DMS53 treated with DMSO at 0.1 percent for 48 hours (cell line): ENCODE results near the gene VPS33B.

Source experiments
- DNase-seq: peaks from one replicate; lab custom pipeline; 2025; ENCODE audit not compliant: unreplicated experiment; lab: John Stamatoyannopoulos, UW

The VPS33B gene

GRCh38 chr15:90986790-90987507 is 35.4 kb downstream of the VPS33B start:
- DNase-seq, result no peak

- DNase-seq, result no peak
These were observed 40.3 kb downstream of the VPS33B start for GRCh38 chr15:90982135-90982534.

DNA sequence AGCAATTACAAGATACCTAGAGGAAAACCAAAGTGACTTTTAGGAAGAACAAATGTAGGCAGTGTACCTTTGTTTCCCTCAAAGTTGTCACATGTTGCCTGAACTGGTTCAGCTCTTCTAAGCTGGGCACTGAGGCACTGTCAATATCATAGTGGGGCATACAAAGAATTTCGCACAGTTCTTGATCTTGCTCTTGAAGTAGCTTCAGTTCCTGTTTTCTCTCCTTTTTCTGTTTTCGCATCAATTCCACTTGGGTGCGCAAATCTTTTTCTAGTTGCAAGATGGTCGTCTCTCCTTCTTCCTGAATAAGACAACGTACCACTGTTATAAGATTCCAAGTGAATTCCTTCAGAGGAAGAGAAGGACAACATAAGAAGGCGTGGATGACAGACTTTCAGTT is 40.7 kb downstream of the VPS33B start:
- DNase-seq, result no peak

GRCh38 chr15:90979582-90979981 is 42.8 kb downstream of the VPS33B start:
- peak; percentile 2 for DNase-seq

DNA sequence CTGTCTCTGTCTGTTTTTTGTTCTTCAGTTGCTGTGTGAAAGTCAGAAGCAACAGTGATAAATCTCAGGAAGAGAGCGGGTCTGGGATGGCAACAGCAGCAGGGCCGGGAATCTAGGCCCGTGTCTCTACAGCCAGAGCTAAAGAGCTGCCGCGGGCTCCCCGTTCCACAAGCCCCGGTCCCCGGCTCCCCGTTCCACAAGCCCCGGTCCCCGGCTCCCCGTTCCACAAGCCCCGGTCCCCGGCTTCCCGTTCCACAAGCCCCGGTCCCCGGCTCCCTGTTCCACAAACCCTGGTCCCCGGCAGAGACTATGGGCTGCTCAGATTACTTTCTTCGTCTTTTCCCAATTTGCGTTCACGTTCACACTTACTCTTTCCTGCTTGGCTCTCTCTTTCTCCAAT is 48.2 kb downstream of the VPS33B start:
- DNase-seq, result no peak

DNA sequence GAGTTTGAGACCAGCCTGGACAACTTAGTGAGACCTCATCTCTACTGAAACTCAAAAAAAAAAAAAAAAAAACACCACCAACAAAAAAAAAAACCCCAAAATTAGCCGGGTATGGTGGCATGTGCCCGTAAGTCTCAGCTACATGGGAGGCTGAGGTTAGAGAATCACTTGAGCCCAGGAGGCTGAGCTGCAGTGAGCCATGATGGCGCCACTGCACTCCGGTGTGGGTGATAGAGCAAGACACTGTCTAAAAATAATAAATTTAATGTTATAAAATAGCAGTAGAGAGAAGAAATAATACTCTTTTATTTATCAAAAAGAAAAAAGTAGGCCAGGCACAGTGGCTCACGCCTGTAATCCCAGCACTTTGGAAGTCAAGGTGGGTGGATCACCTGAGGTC is 50.3 kb downstream of the VPS33B start:
- DNase-seq, result no peak

- no peak for DNase-seq
These were observed 52.1 kb downstream of the VPS33B start for GRCh38 chr15:90970274-90970673.

DNA sequence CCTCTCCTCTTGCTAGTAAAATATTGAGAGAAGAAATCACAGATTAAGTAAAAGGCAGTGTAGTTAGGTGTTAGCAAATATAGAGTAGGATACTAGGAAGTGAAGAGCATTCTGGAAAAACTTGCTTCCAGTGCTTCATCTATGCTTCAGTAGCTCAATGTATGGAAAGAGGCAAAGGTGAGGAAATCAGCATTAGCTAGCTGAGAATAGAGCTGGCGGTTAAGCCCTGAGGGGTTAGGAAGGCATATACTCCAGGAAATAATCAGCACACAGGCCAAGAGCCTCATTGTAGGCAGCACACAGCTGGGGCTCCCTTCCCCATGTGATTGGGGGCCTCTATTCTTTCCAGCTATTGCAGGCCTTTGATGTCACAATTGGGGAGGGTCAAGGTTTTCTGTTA is 54.0 kb downstream of the VPS33B start:
- no peak for DNase-seq

DNA sequence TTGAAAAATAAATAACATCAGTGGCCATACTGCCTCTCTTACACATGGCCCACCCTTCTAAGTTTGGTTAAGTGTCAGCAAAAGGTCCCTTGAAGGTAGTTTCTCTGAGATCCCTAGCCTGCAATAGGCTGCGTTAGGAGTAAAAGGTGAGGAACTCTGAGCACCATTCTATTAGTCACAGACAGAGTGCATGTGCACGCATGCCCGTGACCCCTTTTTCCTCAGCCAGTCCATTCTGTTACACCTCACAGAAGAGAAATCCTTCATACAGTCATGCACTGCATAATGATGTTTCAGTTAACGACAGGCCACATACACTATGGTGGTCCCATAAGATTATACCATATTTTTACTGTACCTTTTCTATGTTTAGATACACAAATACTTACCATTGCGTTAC is 55.2 kb downstream of the VPS33B start:
- no peak for DNase-seq

GRCh38 chr15:90966262-90966661 is 56.1 kb downstream of the VPS33B start:
- no peak for DNase-seq

GRCh38 chr15:90962021-90962420 is 60.4 kb downstream of the VPS33B start:
- DNase-seq, result no peak

DNA sequence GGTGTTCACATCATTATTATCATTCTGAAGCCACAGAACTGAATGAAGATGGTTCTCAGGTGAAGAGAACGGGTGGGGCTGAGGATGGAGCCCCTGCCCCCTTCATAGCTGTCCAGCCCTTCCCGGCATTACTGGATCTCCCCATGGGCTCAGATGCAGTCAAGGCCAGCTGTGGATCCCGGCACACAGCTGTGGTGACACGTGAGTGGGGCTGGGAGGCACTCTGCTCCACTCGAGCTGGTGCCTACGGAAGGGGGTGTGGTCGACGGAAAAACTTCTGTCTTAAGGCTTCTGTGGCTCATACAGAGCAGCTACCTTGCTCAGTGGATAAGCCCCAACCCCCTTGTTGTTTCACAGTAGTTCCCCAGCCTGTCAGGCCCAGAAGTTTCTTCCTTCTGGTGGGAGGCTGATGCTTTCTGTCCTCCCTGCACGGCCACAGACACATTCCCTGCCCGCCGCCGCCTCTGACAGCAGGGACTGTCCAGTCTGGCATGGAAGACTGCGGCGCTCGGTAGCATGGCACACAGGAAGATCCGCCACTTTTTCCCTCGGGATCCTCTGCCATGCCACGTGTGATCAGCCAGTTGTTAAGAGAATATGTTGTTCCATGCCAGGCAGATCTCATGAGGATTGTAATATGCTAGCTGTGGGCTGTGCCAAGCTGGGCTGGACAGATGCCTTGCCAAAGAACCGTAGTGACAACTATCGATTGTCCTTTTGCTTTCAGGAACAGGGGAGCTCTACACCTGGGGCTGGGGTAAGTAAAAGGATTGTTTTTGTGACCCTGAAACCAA is 61.9 kb downstream of the VPS33B start:
- no peak for DNase-seq

- no peak for DNase-seq
These were observed 62.5 kb downstream of the VPS33B start for GRCh38 chr15:90959894-90960293.

DNA sequence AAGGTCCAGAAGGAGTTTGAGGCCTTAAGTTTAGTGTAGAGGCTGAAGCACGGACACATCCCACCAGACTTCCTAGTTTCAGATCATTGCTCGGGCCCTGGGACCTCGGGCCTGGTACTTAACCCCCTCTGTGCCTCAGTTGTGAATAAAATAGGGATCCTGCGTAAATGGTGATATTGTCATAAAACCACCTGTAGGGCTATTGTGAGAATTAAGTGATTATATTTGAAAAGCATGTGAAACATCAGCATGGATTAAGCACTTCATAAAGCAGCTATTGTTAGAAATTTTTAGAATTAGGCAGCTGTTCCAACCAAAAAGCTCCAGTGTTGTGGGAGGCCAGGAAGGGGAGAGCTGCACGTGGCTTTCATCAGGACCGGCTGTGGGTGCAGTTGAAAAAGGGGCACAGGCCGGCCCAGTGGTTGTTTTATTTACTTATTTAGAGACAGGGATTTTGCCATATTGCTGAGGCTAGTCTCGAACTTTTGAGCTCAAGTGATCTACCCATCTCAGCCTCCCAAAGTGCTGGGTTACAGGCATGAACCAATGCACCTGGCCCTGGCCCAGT is 63.3 kb downstream of the VPS33B start:
- DNase-seq, result no peak

GRCh38 chr15:90957791-90958190 is 64.6 kb downstream of the VPS33B start:
- no peak for DNase-seq

- DNase-seq, result no peak
These were observed 65.2 kb downstream of the VPS33B start for GRCh38 chr15:90957031-90957790.

GRCh38 chr15:90956274-90957030 is 65.9 kb downstream of the VPS33B start:
- peak; percentile 38 for DNase-seq

DNA sequence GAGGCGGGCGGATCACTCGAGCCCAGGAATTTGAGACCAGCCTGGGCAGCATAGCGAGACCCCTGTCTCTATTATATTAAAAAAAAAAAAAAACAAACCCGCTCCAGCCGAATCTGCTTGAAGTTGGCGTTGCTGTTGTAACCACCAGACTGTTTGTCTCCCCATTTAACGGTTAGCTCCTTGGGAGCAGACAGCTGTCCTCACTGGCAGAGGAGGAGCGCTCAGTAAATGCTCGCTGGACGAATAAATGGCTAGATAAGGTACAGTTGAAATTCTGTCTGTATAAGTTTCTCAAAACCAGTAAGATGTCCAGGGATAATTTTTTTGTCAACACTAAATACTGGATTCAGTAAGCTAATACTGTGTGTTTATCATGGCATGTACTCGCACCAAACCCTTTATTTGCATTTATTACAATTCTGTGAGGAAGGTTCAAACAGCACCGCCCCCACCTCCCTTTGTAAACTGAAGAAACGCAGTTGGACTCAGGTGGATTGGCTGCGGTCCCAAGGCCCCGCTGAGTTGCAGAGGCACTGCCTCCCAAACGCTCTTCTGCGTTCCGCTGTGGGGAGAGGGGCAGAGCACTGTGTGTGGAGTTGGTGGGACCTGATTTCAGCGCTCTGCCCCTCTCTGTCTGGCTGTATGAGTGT is 66.6 kb downstream of the VPS33B start:
- peak; percentile 9 for DNase-seq

GRCh38 chr15:90954712-90955623 is 67.4 kb downstream of the VPS33B start, which contains the start of gene RCCD1:
Gene RCCD1, plus strand, starts transcription at chr15:90954884. Its CDS starts 1,851 bp downstream, at chr15:90956735.
- peak; percentile 90 for DNase-seq
